Vagina (tissue), 2 donors: Measurements from ENCODE around the gene SLC25A1.

Source experiments
- CTCF ChIP-seq, 3 experiments: fragments of 450-650 bp in 2 of 3; fragments of 200-600 bp in 1 of 3; sonication (generic) in 1 of 3; IDR thresholded peaks; one replicate each; pipeline ENCODE4 v1.5.1; 2017 to 2019; ENCODE audit warnings: antibody characterized with exemption in 3 of 3, mild to moderate bottlenecking in 2 of 3, moderate library complexity in 2 of 3
- POLR2AphosphoS5 ChIP-seq, 2 donors: sonication (generic); formaldehyde crosslinking; IDR thresholded peaks; one replicate each; pipeline ENCODE4 v1.9.0; 2017; ENCODE audit warnings: antibody characterized with exemption in 2 of 2, mild to moderate bottlenecking in 2 of 2, low read depth in 1 of 2; ENCODE audit not compliant: insufficient read depth in 1 of 2

- TF ChIP-seq CTCF (IDR thresholded peaks at IDR 0.05), result no peak
- TF ChIP-seq POLR2AphosphoS5 (IDR thresholded peaks at IDR 0.05; ENCODE audit: insufficient read depth in 1 of 2, low read depth in 1 of 2), result no peak
Observed at GRCh38 chr22:19174106-19175025, 4.2 kb downstream of the SLC25A1 start.
